Posterior vena cava (tissue), 2 donors: Measurements from ENCODE around the gene NABP2. TPM values are rescaled to one million over a fixed set of nuclear protein-coding genes. Genes with fewer than 3 reads are reported as not detected.
"Not testable (repeated sequence)": the region's sequence is repeated elsewhere in the genome, so short reads cannot be mapped to it uniquely, and the experiment has no call there.

ENCODE experiments used
- DNase-seq: peaks from one replicate; pipeline ENCODE4 v3.0.0-alpha.2; 2020; ENCODE audit warnings: low spot score
- intact Hi-C, 2 donors: fragments of 100-400 bp; cut with DNase I; formaldehyde crosslinking; loops; one replicate each; pipeline versions ENCODE4 v1.14.1 to v1.14.2; 2022 to 2023
- long read RNA-seq, 2 donors: library from polyadenylated mRNA; unstranded; transcript quantifications; one replicate each; pipeline ENCODE4 v2.0.0, GENCODE V29; 2020 to 2021
- total RNA-seq, 2 donors: library from RNA; stranded (reverse); fragmentation: NEBNext Ultra II Directional; extraction: Animal tissue kit (Norgen Biotek cat#: 25700); gene quantifications; one replicate each; pipeline ENCODE4 v1.2.1, GENCODE V29; 2021
- donor health status: DM: yes; HTN: yes; CAD: no.
- donor health status: DM: yes; HTN: yes; CAD: no.

Gene NABP2
- total RNA-seq: 10 to 100 TPM; 19.9 to 23.1 TPM
- long read RNA-seq, donor 1, transcript NABP2-201 (7 exons, 1,417 nt): major isoform, 8 of 12 reads
- long read RNA-seq, donor 1, partial matches to known transcripts: 0 of 12 reads
- long read RNA-seq, donor 1, other reads (novel, unspliced or antisense): 3 of 12 reads
- long read RNA-seq, donor 2, transcript NABP2-201 (7 exons, 1,417 nt): major isoform, 69 of 90 reads
- long read RNA-seq, donor 2, transcript NABP2-203 (6 exons, 1,775 nt): minor isoform, 10 of 90 reads
- long read RNA-seq, donor 2, partial matches to known transcripts: 2 of 90 reads
- long read RNA-seq, donor 2, other reads (novel, unspliced or antisense): 7 of 90 reads

DNA sequence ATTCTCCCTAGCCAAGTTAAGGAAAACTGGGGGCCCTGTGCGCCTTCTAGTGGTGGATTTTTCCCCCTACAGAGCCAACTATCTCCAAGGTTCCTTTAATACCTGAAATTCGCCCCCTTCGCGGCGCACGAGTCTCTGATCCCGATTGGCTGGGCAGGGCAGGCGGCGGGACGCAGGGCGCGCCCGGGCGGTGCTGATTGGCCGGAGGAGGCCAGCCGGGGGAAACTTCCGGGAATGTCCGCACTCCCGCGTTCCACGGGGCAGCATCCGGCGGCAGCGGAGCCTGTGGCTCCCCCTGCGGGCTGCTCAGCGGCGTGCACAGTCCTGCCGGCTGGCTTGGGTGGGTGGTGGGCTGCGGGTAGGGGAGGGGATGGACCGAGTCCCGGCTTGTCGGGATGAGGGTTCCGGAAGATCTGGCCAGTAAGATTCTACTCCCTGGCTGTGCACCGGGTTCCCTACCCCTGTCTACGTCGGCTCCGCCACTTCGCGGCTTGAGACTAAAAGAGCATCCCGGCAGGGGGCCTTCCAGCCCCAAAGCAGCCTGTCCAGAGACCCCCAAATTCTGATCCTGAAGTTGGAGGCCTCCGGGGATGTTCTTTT lies at the start of gene NABP2:
TSS of gene NABP2 (plus strand) at position 241 of the 600 bp plus-strand sequence. CDS start 515 bp downstream, outside the sequence.
- DNase-seq: peak; percentile 99
- intact Hi-C loops: loop anchor here in 1 of 2 donors (2.0 kb wide), 1 partner anchor 31 kb away; no protein-coding TSS in a partner anchor

DNA sequence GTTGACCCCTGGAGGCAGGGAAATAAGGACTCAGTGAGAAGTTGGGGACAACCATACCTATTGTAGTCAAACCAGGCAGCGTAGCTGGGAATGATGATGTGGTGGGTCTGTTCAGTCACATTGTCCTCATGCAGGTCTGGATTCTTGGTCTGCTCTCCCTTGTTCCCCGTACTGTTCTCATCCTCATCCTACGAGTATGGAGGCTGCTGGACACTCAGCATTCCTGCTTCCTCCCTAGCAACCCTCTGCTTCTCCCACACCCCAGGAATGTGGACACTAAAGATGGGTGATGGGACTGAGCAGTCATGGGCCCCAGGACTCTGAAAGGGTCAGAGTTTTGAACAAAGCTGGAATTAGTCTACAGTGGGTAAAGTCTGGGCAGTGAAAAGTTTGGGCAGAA lies 45.8 kb upstream of the NABP2 start:
- DNase-seq: peak; percentile 13
- intact Hi-C loops: no loop called here

DNA sequence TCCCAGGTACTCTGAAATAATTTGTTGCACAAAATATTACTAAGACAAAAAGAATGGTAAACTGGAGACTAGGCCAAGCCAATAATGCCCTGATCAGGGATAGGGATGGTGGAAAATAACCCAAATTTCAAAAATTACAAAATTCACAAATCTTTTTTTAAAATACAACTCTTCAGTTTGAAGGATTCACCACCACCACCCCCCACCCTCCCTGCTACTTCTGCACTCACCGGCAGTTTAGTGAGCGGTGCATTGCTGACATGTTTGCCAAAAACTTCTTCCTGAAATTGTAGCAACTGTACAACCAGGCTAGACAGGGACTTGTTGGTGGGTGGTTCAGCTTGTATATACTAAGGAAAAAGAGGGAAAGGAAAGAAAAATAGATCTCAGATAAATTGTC lies 37.2 kb upstream of the NABP2 start:
- intact Hi-C loops: no loop called here
- DNase-seq: peak; percentile 19

DNA sequence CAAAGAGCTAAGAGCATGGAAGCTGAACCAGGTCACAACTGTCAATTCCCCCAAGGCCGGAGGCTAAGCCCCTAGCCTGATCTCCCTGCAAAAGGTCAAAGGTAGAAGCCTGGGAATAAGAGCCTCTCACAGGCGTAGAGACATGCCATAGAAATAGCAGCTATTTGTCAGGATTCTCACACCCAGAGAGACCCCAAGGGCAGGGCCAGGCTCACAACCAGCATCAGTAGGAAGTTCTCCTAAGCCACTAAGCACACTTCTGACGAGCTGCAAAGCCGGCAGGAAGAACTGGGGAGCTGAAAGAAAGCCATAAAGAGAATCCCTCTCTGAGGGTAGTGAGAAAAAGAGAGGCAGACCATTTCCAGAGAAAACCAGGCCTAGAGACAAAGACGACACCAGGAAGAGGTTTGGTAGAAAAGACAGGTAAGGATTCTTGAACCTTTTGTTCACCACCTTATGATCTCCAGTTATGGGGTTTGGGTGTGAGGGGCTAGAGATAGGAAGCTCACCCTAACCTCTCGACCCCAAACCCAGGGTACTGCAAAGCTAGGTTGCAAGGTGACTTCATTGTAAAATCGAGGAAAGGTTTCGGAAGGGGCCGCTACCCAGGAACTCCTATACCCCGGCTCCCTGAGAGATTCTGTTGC lies 35.9 kb upstream of the NABP2 start:
- intact Hi-C loops: no loop called here
- peak; percentile 19 for DNase-seq

DNA sequence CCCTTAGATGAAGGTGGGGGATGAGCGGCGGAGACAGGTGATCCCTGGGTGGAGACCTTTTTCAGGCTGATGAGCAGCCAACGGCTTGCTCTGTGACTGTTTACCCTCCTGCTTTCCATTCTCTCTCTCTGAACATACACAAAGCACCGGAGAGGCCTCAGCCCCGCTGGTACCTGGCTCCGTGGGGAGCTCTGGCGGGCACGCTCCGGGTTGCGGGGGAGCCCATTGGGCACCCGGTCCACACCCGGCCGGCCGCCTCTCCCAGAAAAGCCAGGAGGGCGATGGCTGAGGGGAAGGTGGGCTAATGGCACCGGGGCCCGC lies 35.4 kb upstream of the NABP2 start:
- no peak for DNase-seq
- intact Hi-C loops: no loop called here

DNA sequence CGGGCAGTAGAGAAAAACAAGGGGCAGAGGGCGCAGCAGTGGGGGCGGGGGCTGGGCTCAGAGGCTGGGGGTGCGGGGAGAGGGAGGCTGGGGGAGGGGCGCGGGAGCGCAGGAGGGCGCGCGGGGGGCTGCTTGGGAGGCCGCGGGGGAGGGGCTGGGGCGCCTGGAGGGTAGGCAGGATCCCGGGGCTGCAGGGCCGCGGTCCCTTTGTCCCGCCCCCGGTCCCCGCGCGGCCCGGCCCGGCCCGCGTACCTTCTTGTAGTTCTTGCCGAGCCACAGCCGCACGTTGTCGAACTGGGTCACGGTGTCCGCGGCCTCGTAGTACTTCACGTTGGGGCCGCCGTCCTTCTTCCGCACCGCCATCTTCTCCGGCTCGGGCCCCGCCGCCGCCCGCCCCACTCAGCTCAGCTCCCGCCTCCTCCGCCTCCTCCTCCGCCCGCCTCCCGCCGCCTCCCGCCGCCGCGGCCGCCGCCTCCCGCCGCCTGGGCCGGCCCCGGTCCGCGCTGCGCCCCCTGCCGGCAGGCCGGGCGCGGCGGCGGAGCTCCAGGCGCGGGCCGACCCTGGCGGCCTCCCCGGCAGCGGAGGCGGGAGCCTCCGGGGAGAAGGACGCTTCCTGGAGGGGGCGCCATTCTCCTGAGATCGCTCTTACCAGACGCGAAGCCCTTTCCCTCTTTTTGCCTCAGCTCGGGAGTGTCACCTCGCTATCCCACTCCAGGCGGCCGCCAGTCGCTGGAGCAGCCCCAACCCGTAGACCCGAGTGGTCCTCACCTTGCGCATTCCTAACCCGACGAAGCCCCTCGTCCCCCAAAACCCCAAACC lies 34.8 kb upstream of the NABP2 start, which contains the start of gene SMARCC2:
TSS of gene SMARCC2 (minus strand) at position 385 of the 819 bp plus-strand sequence. CDS start at position 363, 22 bp downstream.
- intact Hi-C loops: no loop called here

DNA sequence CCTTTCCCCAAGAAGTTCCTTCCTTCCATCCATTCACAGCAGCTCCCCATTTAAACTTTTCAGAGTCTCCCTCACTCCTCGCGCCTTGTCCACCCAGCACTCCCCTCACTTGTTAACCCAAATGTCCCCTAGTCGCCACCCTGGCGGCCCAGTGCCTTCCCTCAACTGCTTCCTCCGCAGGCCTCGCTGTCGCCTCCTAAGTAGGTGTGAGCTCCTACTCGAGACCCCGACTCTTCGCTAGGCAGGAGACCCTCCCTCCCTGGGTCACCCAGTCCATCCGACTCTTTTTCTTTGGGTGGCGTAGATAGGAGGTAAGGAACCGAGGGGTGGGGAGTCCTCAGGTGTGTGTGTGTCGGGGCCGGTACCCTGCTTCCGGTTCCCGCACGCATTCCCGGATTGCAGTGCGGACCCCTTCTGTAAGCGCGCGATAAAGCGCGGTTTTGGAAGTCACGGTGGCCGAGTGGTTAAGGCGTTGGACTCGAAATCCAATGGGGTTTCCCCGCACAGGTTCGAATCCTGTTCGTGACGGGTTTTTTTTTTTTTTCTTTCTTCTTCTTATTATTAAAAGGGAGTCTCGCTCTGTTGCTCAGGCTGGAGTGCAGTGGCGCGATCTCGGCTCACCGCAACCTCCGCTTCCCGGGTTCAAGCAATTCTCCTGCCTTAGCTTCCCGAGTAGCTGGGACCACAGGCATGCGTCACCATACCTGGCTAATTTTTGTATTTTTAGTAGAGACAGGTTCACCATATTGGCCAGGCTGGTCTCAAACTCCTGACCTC lies 34.0 kb upstream of the NABP2 start:
- peak; percentile 94 for DNase-seq
- intact Hi-C loops: loop anchor here (2.0 to 5.0 kb wide), 3 partner anchors 33 to 72 kb away; partner anchors contain the start of gene ZC3H10 (in 1 of the 2)

More for the DNA sequence above, 34.8 kb upstream of the NABP2 start, which contains the start of gene SMARCC2:
- peak; percentile 97 for DNase-seq

DNA sequence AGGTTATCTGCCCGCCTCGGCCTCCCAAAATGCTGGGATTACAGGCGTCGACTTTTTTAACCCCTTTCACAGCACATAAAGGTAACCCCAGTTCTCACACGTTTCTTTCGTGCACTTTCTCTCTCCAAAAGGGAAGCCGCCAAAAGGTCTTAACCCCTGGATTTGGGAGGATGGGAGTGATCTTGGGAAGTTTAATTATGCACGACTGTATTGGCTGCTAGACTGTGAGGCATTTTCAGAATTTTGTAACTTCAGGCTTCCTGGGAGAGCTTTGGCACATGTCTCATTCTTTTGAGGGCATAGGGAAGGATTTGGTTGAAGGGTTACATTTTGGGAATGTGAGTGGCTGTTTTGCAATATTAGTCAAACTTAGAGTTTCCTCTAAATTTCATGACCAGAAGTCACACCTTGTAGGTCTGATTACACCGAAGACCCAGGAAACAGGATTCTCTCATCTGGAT lies 33.4 kb upstream of the NABP2 start:
- DNase-seq: no peak
- intact Hi-C loops: loop anchor here (2.0 to 5.0 kb wide), 3 partner anchors 32 to 72 kb away; partner anchors contain the start of gene ZC3H10 (in 1 of the 2)

DNA sequence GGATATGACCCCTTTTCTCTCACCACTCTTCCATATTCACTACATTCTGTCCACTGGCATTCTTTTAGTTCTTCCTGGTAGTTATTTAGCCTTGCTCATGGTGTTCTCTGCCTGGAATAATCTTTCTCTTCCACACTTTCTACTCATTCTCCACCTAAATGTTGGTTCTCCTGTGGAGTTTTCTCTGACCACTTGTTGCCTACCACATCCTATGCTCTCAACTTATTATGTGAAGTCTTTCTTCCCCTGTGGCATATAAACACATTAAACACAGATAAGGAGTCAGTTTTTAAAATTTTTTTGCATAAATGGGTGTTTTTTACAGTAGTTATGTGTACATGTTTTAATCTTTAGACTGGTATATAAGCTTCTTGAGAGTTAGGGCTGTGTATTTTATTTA lies 31.6 kb upstream of the NABP2 start:
- no peak for DNase-seq
- intact Hi-C loops: loop anchor here (2.0 to 5.0 kb wide), 2 partner anchors 32 to 70 kb away; partner anchors contain the start of gene NABP2 (in 1 of the 2)

DNA sequence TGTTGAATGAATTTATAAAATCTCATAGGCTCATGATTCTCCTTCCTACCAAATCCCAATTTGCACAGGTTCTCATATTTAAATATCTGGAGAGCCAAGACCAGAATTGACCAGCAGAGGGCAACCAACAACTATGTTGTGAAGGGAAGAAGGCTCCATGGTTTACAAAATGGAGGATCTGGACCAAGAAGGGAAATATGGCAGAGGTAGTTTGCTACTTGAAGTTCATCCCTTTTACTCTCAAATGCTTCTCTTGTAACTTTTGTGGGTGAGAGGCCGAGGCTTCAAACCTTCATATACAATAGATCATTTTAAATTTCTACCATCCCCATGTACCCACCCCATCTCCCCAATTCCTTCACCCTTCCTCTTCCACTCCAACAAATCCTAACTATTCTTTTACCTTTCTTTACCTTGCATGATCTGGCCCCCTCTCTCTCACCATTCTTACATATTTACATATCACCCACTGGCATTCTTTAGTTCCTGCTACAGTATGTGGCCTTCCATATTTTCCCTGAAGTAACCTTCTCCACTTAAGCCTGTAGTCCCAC lies 31.0 kb upstream of the NABP2 start:
- peak; percentile 23 for DNase-seq
- intact Hi-C loops: loop anchor here (2.0 to 5.0 kb wide), 2 partner anchors 32 to 69 kb away; partner anchors contain the start of gene NABP2 (in 1 of the 2)

DNA sequence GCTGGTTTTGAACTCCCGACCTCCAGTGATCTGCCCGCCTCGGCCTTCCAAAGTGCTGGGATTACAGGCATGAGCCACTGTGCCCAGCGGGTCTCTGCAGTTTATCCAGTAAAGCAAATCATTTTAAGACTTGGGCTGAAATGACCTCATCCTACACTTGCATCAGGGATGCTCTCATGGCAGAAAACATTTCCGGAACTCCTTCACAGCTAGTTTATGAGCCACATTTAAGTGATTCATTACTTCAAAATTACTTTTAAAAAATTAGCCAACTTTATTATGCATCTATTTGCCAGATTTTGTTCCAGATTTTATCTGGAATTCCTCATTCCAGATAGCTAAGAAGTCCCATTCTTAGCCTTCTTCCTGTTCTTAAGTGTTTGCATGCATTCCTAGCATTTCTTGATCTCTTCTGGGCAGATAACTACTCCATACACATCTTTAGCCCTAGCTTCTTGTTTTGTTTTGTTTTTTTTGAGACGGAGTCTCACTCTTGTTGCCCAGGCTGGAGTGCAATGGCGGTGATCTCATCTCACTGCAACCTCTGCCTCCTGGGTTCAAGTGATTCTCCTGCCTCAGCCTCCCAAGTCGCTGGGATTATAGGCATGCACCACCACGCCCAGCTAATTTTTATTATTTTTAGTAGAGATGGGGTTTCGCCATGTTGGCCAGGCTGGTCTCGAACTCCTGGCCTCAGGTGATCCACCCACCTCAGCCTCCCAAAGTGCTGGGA lies 27.2 kb upstream of the NABP2 start:
- peak; percentile 82 for DNase-seq
- intact Hi-C loops: not testable (repeated sequence)

DNA sequence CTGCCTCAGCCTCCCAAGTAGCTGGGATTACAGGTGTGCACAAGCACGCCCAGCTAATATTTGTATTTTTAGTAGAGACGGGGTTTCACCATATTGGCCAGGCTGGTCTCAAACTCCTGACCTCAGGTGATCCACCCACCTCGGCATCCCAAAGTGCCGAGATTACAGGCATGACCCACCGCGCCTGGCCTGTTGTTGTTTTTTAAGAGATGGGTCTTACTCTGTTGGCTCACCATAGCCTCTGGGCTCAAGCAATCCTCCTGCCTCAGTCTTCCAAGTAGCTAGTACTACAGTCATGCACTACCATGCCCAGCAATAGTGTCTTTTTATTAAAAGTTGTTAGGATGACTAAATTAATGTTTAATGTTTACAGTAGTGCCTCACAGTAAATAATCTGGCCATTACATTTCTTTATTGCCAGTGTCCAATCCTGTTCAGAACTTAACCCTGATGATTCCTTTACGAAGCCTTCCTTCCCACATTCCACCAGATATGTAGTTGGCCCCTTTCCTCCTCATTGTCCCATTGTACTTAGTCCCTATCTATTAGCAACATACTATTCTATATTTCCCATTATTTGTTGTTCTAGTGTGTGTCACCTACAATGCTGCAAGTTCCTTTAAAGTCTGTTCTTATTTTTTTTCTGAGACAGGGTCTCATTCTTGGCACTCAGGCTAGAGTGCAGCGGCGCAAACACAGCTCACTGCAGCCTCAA lies 26.1 kb upstream of the NABP2 start:
- peak; percentile 47 for DNase-seq
- intact Hi-C loops: no loop called here

DNA sequence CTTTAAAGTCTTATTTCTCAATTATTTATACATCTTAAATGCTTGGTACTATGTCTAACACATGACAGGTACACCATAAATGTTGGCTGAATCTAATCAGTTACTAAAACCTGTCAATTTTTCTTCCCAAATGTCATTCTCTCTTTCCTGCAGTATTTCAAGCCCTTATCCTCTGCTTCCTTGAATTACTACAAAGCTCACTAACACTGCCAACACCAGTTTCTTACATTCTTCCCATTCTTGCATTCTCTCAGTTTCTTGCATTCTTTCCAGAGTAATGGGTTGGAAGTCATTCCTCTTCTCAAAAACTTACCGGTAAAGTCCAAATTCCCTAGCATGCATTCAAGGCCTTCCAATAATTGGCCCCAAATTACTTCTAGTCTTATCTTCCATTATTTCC lies 25.3 kb upstream of the NABP2 start:
- intact Hi-C loops: no loop called here
- DNase-seq: no peak

DNA sequence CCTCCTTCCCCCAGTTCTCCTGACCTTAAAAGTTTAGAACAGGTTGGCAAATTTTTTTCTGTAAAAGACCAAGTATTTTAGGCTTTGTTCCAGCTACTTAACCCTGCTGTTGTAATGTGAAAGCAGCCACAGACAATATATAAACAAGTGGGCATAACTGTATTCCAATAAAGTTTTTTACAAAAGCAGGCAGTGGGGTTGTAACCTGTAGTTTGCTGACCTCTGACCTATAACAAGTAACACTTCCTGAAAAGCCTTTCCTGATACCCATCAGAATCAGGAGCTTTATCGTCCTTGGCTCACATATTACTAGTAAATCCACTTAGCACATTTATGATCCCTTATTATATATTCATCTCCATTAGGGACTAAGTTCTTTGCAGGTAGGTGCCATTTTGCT lies 21.8 kb upstream of the NABP2 start:
- intact Hi-C loops: no loop called here
- no peak for DNase-seq

DNA sequence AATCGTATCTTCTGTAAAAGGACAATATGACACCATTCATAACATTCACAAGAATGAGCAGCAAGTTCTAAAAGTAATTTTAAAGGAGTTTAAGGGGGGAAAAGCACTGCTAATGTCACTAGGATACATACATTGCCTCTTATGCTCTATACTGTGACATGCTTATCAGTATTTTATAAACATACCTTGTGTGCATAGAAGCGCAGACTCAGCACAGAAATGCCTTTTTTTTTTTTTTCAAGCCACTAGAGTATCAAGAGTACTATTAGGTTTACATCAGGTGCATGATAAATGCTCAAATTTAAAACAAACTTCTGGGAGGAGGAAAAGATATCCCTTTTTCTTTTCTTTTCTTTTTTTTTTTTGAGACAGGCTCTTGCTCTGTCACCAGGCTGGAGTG lies 21.3 kb upstream of the NABP2 start:
- DNase-seq: no peak
- intact Hi-C loops: no loop called here

DNA sequence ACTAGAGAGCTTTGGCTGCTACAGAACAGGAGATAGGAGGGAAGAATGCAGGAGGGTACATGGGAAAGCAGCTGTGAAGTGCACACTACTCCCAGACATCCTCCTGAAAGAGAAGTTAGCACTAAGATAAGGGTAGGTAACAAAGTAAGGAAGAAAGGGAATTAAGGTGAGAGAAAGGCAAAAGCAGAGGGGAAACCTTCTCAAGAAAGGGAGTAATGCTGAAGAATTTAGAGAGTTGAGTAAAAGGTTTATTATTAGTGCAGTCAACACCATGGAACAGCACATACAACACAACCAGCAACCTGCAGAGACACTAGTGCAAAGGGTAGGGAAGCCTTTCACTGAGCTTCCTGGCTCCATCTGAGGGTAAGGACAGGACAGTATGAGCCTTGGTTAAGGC lies 19.9 kb upstream of the NABP2 start:
- intact Hi-C loops: no loop called here
- DNase-seq: no peak

DNA sequence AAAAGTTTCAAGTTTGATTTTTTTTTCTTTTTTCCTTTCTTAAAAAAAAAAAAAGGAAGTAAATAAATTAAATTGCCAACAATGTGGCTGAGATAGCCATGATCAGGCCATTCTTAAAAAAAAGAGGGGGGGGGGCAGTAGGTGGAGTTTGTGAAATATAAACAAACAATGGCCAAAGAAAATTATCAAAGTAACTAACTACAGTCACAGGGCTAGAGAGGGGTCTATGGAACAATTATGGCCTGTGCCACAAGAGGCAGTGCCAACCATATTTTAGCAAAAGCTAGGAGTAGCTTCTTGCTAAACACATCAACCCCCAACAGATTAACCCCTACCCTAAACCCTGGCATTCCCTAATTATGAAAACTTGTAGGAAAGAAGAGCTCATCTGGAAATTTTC lies 18.7 kb upstream of the NABP2 start:
- DNase-seq: no peak
- intact Hi-C loops: no loop called here
